Caco-2 (cell line): Measurements from ENCODE around the gene ACADM. TPM values are rescaled to one million over a fixed set of nuclear protein-coding genes. Genes with fewer than 3 reads are reported as not detected.
"Not testable (repeated sequence)": the region's sequence is repeated elsewhere in the genome, so short reads cannot be mapped to it uniquely, and the experiment has no call there.

ENCODE experiments used
- BruUV-seq: library from RNA; stranded (reverse); fragments of 400-500 nt; replicated peaks from 2 replicates; lab custom pipeline; 2021; lab: Mats Ljungman, UMichigan
- CTCF ChIA-PET: fragments of 300-600 bp; sonication (Branson Sonifier 250); formaldehyde crosslinking; loops from one replicate; lab custom pipeline; 2022; ENCODE audit warnings: antibody characterized with exemption; lab: Charles Lee
- POLR2A ChIA-PET: fragments of 300-600 bp; sonication (Branson Sonifier 250); formaldehyde crosslinking; loops from one replicate; lab custom pipeline; 2022; ENCODE audit warnings: antibody characterized with exemption; lab: Charles Lee
- DNase-seq, 2 experiments: peaks; one replicate each; pipeline versions ENCODE4 v3.0.0 to v3.0.0-alpha.2; 2020 to 2022
- H3K27me3 ChIP-seq: replicated peaks from 2 replicates; pipeline ENCODE4 v1.6.0; 2011; ENCODE audit warnings: low read length; ENCODE audit not compliant: control insufficient read depth, insufficient read depth
- H3K36me3 ChIP-seq: 2 replicates; pipeline ENCODE4 v1.5.1; 2011; ENCODE audit warnings: low read length; ENCODE audit not compliant: control insufficient read depth, insufficient read depth
- H3K4me1 ChIP-seq: fragments of 250-450 bp; sonication (Bioruptor Pico); 2 replicates; pipeline ENCODE4 v1.5.1; 2020; ENCODE audit warnings: mild to moderate bottlenecking
- H3K4me3 ChIP-seq: 2 replicates; pipeline ENCODE4 v1.5.1; 2011; ENCODE audit warnings: low read depth, mild to moderate bottlenecking, control low read depth, low read length
- H3K9me3 ChIP-seq: fragments of 250-450 bp; sonication (Bioruptor Pico); 2 replicates; pipeline ENCODE4 v1.5.1; 2020; ENCODE audit warnings: mild to moderate bottlenecking, moderate library complexity
- H3K27ac Mint-ChIP-seq: one replicate; pipeline ENCODE4 v1.8.0; 2022; ENCODE audit warnings: mixed read lengths; ENCODE audit not compliant: unreplicated experiment
- H3K27me3 Mint-ChIP-seq: one replicate; pipeline ENCODE4 v1.8.0; 2022; ENCODE audit warnings: mixed read lengths; ENCODE audit not compliant: insufficient read depth, unreplicated experiment
- H3K36me3 Mint-ChIP-seq: one replicate; pipeline ENCODE4 v1.8.0; 2022; ENCODE audit warnings: mild to moderate bottlenecking, mixed read lengths; ENCODE audit not compliant: insufficient read depth, unreplicated experiment
- H3K4me1 Mint-ChIP-seq: one replicate; pipeline ENCODE4 v1.8.0; 2022; ENCODE audit warnings: low read depth, mixed read lengths; ENCODE audit not compliant: unreplicated experiment
- H3K4me3 Mint-ChIP-seq: one replicate; pipeline ENCODE4 v1.8.0; 2022; ENCODE audit warnings: mild to moderate bottlenecking, moderate library complexity, mixed read lengths; ENCODE audit not compliant: unreplicated experiment
- H3K9me3 Mint-ChIP-seq: one replicate; pipeline ENCODE4 v1.8.0; 2022; ENCODE audit warnings: mixed read lengths; ENCODE audit not compliant: unreplicated experiment
- intact Hi-C: fragments of 100-400 bp; cut with micrococcal nuclease; formaldehyde crosslinking; loops from one replicate; pipeline ENCODE4 v1.10.0; 2022; ENCODE audit not compliant: unreplicated experiment
- total RNA-seq: library from RNA; stranded (reverse); gene quantifications from 2 replicates; pipeline ENCODE4 v1.2.3, GENCODE V29; 2022
- TF ChIP-seq, protein P1 (sequence below), 2 experiments: fragments of 200-600 bp in 1 of 2; IDR thresholded peaks; 1 replicate in 1 of 2; 2 replicates in 1 of 2; pipeline versions ENCODE4 v1.5.1 to v1.8.0; 2011 to 2022; ENCODE audit warnings: antibody characterized with exemption in 1 of 2, control low read depth in 1 of 2, inconsistent platforms in 1 of 2, low read depth in 1 of 2, low read length in 1 of 2, mild to moderate bottlenecking in 1 of 2, moderate library complexity in 1 of 2; ENCODE audit not compliant: insufficient read depth in 1 of 2, severe bottlenecking in 1 of 2, unreplicated experiment in 1 of 2

Gene ACADM
- total RNA-seq, 1 experiment from 2014 or later = 44.4 TPM

DNA sequence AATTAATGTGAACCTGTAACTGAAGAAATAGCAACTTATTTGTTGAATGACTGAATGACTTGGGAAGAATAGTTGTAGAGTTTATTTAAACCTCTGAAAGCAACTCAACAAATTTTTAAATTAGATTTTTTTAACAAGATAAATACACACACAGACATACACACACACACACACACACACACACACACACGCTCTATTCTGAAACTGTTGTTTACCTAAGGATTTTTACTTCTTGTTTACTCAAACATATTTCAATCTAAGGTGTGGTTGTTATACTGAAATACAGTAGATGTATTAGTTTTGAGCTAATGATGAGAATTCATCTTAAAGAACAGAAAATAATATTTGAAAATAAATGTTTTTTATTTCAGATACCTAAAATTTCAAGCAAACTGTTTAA is 11.5 kb downstream of the ACADM start:
- BruUV-seq = no TSS peak
- no peaks in the 10 kb centered on the region for H3K36me3 ChIP-seq
- no peaks in the 10 kb centered on the region for H3K4me1 Mint-ChIP-seq
- DNase-seq = no peak
- no peak overlapping the region for H3K4me3 Mint-ChIP-seq
- no peak overlapping the region for H3K4me3 ChIP-seq
- H3K27me3 Mint-ChIP-seq = no peaks in the 10 kb centered on the region
- intact Hi-C loops = no loop called here
- CTCF ChIA-PET = no interaction called here
- no peaks in the 10 kb centered on the region for H3K9me3 Mint-ChIP-seq
- peaks cover 14% of the 10 kb centered on the region for H3K36me3 Mint-ChIP-seq
- H3K27ac Mint-ChIP-seq = no peak overlapping the region
- no peaks in the 10 kb centered on the region for H3K9me3 ChIP-seq
- H3K4me1 ChIP-seq = no peaks in the 10 kb centered on the region
- H3K27me3 ChIP-seq = no peaks in the 10 kb centered on the region
- POLR2A ChIA-PET = no interaction called here
- TF ChIP-seq, protein P1, sequence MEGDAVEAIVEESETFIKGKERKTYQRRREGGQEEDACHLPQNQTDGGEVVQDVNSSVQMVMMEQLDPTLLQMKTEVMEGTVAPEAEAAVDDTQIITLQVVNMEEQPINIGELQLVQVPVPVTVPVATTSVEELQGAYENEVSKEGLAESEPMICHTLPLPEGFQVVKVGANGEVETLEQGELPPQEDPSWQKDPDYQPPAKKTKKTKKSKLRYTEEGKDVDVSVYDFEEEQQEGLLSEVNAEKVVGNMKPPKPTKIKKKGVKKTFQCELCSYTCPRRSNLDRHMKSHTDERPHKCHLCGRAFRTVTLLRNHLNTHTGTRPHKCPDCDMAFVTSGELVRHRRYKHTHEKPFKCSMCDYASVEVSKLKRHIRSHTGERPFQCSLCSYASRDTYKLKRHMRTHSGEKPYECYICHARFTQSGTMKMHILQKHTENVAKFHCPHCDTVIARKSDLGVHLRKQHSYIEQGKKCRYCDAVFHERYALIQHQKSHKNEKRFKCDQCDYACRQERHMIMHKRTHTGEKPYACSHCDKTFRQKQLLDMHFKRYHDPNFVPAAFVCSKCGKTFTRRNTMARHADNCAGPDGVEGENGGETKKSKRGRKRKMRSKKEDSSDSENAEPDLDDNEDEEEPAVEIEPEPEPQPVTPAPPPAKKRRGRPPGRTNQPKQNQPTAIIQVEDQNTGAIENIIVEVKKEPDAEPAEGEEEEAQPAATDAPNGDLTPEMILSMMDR (IDR thresholded peaks at IDR 0.05; ENCODE audit: insufficient read depth in 1 of 2, low read depth in 1 of 2, low read length in 1 of 2, severe bottlenecking in 1 of 2, unreplicated experiment in 1 of 2) = no peak

- intact Hi-C loops = no loop called here
- H3K36me3 ChIP-seq = no peaks in the 10 kb centered on the region
- BruUV-seq = no TSS peak
- ChIA-PET POLR2A (no interaction called here), CTCF (no interaction called here)
- H3K4me1 ChIP-seq = no peaks in the 10 kb centered on the region
- no peak overlapping the region for H3K4me3 ChIP-seq
- no peak overlapping the region for H3K27ac Mint-ChIP-seq
- TF ChIP-seq, protein P1 (IDR thresholded peaks at IDR 0.05; ENCODE audit: insufficient read depth in 1 of 2, low read depth in 1 of 2, low read length in 1 of 2, severe bottlenecking in 1 of 2, unreplicated experiment in 1 of 2) = no peak
- H3K27me3 ChIP-seq = no peaks in the 10 kb centered on the region
- H3K4me1 Mint-ChIP-seq = no peaks in the 10 kb centered on the region
- peaks cover 5% of the 10 kb centered on the region for H3K36me3 Mint-ChIP-seq
- no peaks in the 10 kb centered on the region for H3K9me3 ChIP-seq
- H3K4me3 Mint-ChIP-seq = no peak overlapping the region
- H3K27me3 Mint-ChIP-seq = no peaks in the 10 kb centered on the region
- H3K9me3 Mint-ChIP-seq = no peaks in the 10 kb centered on the region
- DNase-seq = no peak
These were observed 17.6 kb downstream of the ACADM start for GRCh38 chr1:75742047-75742625.

- TF ChIP-seq, protein P1 (IDR thresholded peaks at IDR 0.05; ENCODE audit: insufficient read depth in 1 of 2, low read depth in 1 of 2, low read length in 1 of 2, severe bottlenecking in 1 of 2, unreplicated experiment in 1 of 2) = no peak
- intact Hi-C loops = no loop called here
- Mint-ChIP-seq H3K4me3 (no peak overlapping the region), H3K4me1 (no peaks in the 10 kb centered on the region), H3K27ac (no peak overlapping the region), H3K36me3 (no peaks in the 10 kb centered on the region), H3K9me3 (no peaks in the 10 kb centered on the region), H3K27me3 (no peaks in the 10 kb centered on the region)
- ChIA-PET POLR2A (no interaction called here), CTCF (no interaction called here)
- Histone ChIP-seq H3K4me3 (no peak overlapping the region), H3K27me3 (no peaks in the 10 kb centered on the region), H3K36me3 (no peaks in the 10 kb centered on the region), H3K9me3 (no peaks in the 10 kb centered on the region), H3K4me1 (no peaks in the 10 kb centered on the region)
- no TSS peak for BruUV-seq
- no peak for DNase-seq
These were observed 20.8 kb downstream of the ACADM start for GRCh38 chr1:75745276-75745675.

GRCh38 chr1:75757210-75757609 is 32.7 kb downstream of the ACADM start:
- POLR2A ChIA-PET, H3K27ac Mint-ChIP-seq, DNase-seq, H3K4me1 ChIP-seq, H3K9me3 ChIP-seq, H3K4me3 ChIP-seq, H3K9me3 Mint-ChIP-seq, CTCF ChIA-PET, H3K27me3 Mint-ChIP-seq, H3K27me3 ChIP-seq, H3K4me3 Mint-ChIP-seq, intact Hi-C loops, H3K4me1 Mint-ChIP-seq, H3K36me3 ChIP-seq, BruUV-seq: not testable (repeated sequence)
- peaks cover 20% of the 10 kb centered on the region for H3K36me3 Mint-ChIP-seq

GRCh38 chr1:75758543-75758942 is 34.0 kb downstream of the ACADM start:
- H3K4me3 Mint-ChIP-seq, H3K9me3 Mint-ChIP-seq, H3K27ac Mint-ChIP-seq, H3K36me3 ChIP-seq, CTCF ChIA-PET, H3K27me3 ChIP-seq, H3K4me3 ChIP-seq, H3K4me1 Mint-ChIP-seq, POLR2A ChIA-PET, H3K9me3 ChIP-seq, H3K27me3 Mint-ChIP-seq, DNase-seq, intact Hi-C loops, H3K4me1 ChIP-seq, BruUV-seq: not testable (repeated sequence)
- peaks cover 19% of the 10 kb centered on the region for H3K36me3 Mint-ChIP-seq
